ENCODE results near the gene AKNA. TPM values are rescaled to one million over a fixed set of nuclear protein-coding genes. Genes with fewer than 3 reads are reported as not detected.
"Not testable (repeated sequence)": the region's sequence is repeated elsewhere in the genome, so short reads cannot be mapped to it uniquely, and the experiment has no call there.

AKNA gene
- total RNA-seq, 1 experiment from 2014 or later = 3.9 TPM

DNA sequence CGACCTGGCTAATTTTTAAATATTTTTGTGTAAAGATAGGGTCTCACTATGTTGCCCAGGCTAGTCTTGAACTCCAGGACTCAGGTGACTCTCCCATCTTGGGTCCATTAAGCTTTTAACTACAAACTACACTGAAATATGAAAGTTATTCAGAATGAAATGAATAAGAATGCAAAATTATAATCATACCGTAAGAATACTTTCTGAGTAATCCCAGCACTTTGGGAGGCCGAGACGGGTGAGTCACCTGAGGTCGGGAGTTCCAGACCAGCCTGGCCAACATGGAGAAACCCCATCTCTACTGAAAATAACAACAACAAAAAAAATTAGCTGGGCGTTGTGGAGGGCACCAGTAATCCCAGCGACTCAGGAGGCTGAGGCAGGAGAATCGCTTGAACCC lies 66.0 kb downstream of the AKNA start:
- Mint-ChIP-seq H3K27ac (ENCODE audit: unreplicated experiment) (no peak overlapping the region), H3K4me3 (ENCODE audit: low read depth, unreplicated experiment) (no peak overlapping the region), H3K36me3 (ENCODE audit: insufficient read depth, unreplicated experiment) (no peaks in the 10 kb centered on the region), H3K9me3 (ENCODE audit: low read depth, unreplicated experiment) (no peaks in the 10 kb centered on the region), H3K27me3 (ENCODE audit: unreplicated experiment) (peaks cover 14% of the 10 kb centered on the region), H3K4me1 (ENCODE audit: low read depth, unreplicated experiment) (no peaks in the 10 kb centered on the region)
- intact Hi-C loops (cut with micrococcal nuclease; ENCODE audit: unreplicated experiment) = no loop called here
- TF ChIP-seq, protein P1, sequence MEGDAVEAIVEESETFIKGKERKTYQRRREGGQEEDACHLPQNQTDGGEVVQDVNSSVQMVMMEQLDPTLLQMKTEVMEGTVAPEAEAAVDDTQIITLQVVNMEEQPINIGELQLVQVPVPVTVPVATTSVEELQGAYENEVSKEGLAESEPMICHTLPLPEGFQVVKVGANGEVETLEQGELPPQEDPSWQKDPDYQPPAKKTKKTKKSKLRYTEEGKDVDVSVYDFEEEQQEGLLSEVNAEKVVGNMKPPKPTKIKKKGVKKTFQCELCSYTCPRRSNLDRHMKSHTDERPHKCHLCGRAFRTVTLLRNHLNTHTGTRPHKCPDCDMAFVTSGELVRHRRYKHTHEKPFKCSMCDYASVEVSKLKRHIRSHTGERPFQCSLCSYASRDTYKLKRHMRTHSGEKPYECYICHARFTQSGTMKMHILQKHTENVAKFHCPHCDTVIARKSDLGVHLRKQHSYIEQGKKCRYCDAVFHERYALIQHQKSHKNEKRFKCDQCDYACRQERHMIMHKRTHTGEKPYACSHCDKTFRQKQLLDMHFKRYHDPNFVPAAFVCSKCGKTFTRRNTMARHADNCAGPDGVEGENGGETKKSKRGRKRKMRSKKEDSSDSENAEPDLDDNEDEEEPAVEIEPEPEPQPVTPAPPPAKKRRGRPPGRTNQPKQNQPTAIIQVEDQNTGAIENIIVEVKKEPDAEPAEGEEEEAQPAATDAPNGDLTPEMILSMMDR (IDR thresholded peaks at IDR 0.05; ENCODE audit: unreplicated experiment) = no peak
- no TSS peak for BruUV-seq (replicated peaks)
- DNase-seq = no peak
- CTCF ChIA-PET = no interaction called here

DNA sequence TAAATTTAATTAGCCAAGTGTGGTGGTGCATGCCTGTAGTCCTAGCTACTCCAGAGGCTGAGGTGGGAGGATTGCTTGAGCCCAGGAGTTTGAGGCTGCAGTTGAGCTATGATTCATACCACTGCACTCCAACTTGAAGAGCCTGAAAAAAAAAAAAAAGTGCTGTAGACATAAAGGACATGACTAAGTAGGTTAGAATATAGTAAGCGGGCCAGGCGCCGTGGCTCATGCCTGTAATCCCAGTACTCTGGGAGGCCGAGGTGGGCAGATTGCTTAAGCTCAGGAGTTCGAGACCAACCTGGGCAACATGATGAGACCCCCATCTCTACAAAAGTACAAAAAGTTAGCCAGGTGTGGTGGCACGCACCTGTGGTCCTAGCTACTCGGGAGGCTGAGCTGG lies 67.1 kb downstream of the AKNA start:
- H3K9me3 Mint-ChIP-seq (ENCODE audit: low read depth, unreplicated experiment); BruUV-seq (replicated peaks); H3K4me3 Mint-ChIP-seq (ENCODE audit: low read depth, unreplicated experiment); H3K4me1 Mint-ChIP-seq (ENCODE audit: low read depth, unreplicated experiment); DNase-seq; H3K36me3 Mint-ChIP-seq (ENCODE audit: insufficient read depth, unreplicated experiment); intact Hi-C loops (cut with micrococcal nuclease; ENCODE audit: unreplicated experiment); H3K27ac Mint-ChIP-seq (ENCODE audit: unreplicated experiment): not testable (repeated sequence)
- CTCF ChIA-PET = interaction anchor here (0.6 kb wide), 1 partner anchor 374 kb away, joined by 3 read pairs; no protein-coding TSS in a partner anchor
- peaks cover 14% of the 10 kb centered on the region for H3K27me3 Mint-ChIP-seq (ENCODE audit: unreplicated experiment)

DNA sequence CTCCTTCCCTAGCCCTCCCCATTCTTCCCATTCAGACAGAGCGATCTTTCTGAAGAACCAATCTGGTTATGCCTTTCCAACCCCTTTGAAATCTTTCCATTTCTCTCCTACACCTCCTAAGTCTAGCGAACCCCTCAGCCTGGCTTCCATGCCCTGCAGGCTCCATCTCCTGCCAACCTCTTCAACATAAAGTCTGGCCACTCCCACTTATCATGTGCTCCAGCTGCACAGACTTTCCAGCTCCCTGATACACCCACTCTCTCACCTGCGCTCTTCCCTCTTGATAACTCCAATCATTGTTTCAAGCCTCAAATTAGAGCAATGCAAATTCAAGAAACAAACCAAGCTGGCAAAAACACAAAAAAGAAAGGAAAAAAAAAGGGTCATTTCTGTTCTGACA lies 68.6 kb downstream of the AKNA start:
- H3K4me3 Mint-ChIP-seq (ENCODE audit: low read depth, unreplicated experiment) = no peak overlapping the region
- H3K27ac Mint-ChIP-seq (ENCODE audit: unreplicated experiment) = no peak overlapping the region
- no peaks in the 10 kb centered on the region for H3K9me3 Mint-ChIP-seq (ENCODE audit: low read depth, unreplicated experiment)
- intact Hi-C loops (cut with micrococcal nuclease; ENCODE audit: unreplicated experiment) = no loop called here
- no peaks in the 10 kb centered on the region for H3K36me3 Mint-ChIP-seq (ENCODE audit: insufficient read depth, unreplicated experiment)
- H3K27me3 Mint-ChIP-seq (ENCODE audit: unreplicated experiment) = peaks cover 14% of the 10 kb centered on the region
- no TSS peak for BruUV-seq (replicated peaks)
- TF ChIP-seq, protein P1 (IDR thresholded peaks at IDR 0.05; ENCODE audit: unreplicated experiment) = no peak
- CTCF ChIA-PET = interaction anchor here (1.2 kb wide), 1 partner anchor 15 kb away, joined by 3 read pairs; no protein-coding TSS in a partner anchor
- H3K4me1 Mint-ChIP-seq (ENCODE audit: low read depth, unreplicated experiment) = no peaks in the 10 kb centered on the region
- no peak for DNase-seq

DNA sequence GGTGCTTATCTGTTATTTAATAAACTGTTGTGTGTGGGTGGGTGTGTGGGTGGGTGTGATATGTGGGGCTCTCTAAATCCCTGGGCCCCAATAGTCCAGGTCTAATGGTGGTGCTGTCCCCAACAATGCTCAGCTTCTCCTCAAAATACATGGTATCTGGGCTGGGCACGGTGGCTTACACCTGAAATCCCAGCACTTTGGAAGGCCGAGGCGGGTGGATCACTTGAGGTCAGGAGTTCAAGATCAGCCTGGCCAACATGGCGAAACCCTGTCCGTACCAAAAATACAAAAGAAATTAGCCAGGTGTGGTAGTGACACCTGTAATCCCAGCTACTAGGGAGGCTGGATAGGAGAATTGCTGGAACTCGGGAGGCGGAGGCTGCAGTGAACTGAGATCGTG lies 69.4 kb downstream of the AKNA start:
- H3K36me3 Mint-ChIP-seq (ENCODE audit: insufficient read depth, unreplicated experiment) = no peaks in the 10 kb centered on the region
- TF ChIP-seq, protein P1 (IDR thresholded peaks at IDR 0.05; ENCODE audit: unreplicated experiment) = no peak
- no peak overlapping the region for H3K27ac Mint-ChIP-seq (ENCODE audit: unreplicated experiment)
- H3K4me3 Mint-ChIP-seq (ENCODE audit: low read depth, unreplicated experiment) = no peak overlapping the region
- intact Hi-C loops (cut with micrococcal nuclease; ENCODE audit: unreplicated experiment) = no loop called here
- H3K9me3 Mint-ChIP-seq (ENCODE audit: low read depth, unreplicated experiment) = no peaks in the 10 kb centered on the region
- no peak for DNase-seq
- BruUV-seq (replicated peaks) = no TSS peak
- no peaks in the 10 kb centered on the region for H3K4me1 Mint-ChIP-seq (ENCODE audit: low read depth, unreplicated experiment)
- CTCF ChIA-PET = no interaction called here
- H3K27me3 Mint-ChIP-seq (ENCODE audit: unreplicated experiment) = peaks cover 14% of the 10 kb centered on the region

DNA sequence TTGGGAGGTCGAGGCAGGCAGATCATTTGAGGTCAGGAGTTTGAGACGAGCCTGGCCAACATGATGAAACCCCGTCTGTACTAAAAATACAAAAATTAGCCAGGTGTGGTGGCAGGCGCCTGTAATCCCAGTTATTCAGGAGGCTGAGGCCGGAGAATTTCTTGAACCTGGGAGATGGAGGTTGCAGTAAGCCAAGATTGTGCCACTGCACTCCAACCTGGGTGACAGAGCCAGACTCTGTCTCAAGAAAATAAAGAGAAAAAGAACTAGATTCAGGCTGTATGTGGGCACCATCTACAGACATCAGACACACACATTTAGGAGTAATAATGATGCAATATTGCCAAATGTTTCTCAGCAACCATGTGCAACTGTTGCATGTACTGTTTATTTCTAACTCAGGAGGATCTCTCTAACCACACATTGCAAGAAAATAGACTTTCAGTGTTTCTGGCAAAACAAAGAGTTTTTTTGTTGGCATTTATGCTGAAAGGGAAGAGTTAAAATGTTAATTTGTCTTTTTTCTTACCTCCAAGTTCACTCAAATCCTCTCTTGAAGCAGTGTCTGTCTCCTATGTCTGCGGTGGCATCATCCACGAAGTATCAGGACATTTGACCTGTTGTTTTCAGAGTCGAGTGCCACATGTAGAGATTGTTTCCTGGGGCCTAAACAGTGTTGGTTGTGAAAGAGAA lies 70.0 kb downstream of the AKNA start:
- DNase-seq = no peak
- CTCF ChIA-PET = no interaction called here
- Mint-ChIP-seq H3K27me3 (ENCODE audit: unreplicated experiment) (peaks cover 14% of the 10 kb centered on the region), H3K9me3 (ENCODE audit: low read depth, unreplicated experiment) (no peaks in the 10 kb centered on the region), H3K4me3 (ENCODE audit: low read depth, unreplicated experiment) (no peak overlapping the region), H3K4me1 (ENCODE audit: low read depth, unreplicated experiment) (no peaks in the 10 kb centered on the region), H3K27ac (ENCODE audit: unreplicated experiment) (no peak overlapping the region), H3K36me3 (ENCODE audit: insufficient read depth, unreplicated experiment) (no peaks in the 10 kb centered on the region)
- intact Hi-C loops (cut with micrococcal nuclease; ENCODE audit: unreplicated experiment) = no loop called here
- TF ChIP-seq, protein P1 (IDR thresholded peaks at IDR 0.05; ENCODE audit: unreplicated experiment) = no peak
- BruUV-seq (replicated peaks) = no TSS peak

All from Calu3 (cell line).